Right renal cortex interstitium (tissue), 3 donors: ENCODE data around the gene ALKBH8. TPM values are rescaled to one million over a fixed set of nuclear protein-coding genes. Genes with fewer than 3 reads are reported as not detected.

Experiments
- polyA plus RNA-seq, 3 donors: library from polyadenylated mRNA; unstranded; fragments of 120-200 nt; gene quantifications; one replicate each; pipeline ENCODE4 v1.2.1, GENCODE V29; 2013; ENCODE audit not compliant: insufficient read length in 3 of 3

The ALKBH8 gene
- polyA plus RNA-seq, 3 donors: 11.4 to 13.7 (median 12.0) TPM

Other genes starting within 250 kb of the ALKBH8 start
- 10 to 100 TPM; 21.5 to 26.3 (median 24.5) TPM for gene CWF19L2, start 107.9 kb downstream of the ALKBH8 start, polyA plus RNA-seq
- gene ELMOD1, start 25.4 kb upstream of the ALKBH8 start, polyA plus RNA-seq: under 1 TPM; 0.12 to 0.21 (median 0.21) TPM
- under 1 TPM; 0.18 to 0.37 (median 0.30) TPM for gene SLN, start 146.3 kb upstream of the ALKBH8 start, polyA plus RNA-seq